ENCODE data around the gene TNNT2. TPM values are rescaled to one million over a fixed set of nuclear protein-coding genes. Genes with fewer than 3 reads are reported as not detected.

TNNT2 gene
- total and polyA plus RNA-seq, 2 of the 8 experiments (the other 6 are each of a cell fraction or from before 2014, with no cell fraction given): 3.1 to 21.0 TPM

DNA sequence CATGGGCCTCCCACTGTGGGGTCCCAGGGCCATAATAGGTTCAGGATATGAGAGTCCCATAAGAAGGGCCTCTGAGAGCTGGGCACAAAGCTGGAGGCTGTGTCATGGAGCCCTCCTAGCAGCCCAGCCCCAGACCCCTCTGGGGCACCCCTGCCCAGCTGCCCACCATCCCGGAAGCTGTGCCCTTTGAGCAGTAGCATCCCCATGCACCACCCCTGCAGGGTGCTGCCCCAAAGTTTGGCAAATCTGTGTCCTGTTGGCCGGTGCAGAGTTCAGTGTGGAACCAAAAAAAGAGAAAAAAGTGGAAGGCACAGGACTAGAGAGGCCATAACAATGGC lies 17.6 kb downstream of the TNNT2 start (continued):
- TF ChIP-seq KDM4A (IDR thresholded peaks at IDR 0.05; ENCODE audit: low read depth, low read length, severe bottlenecking): no peak

All from H1 (cell line).